IPS-11a (cell line): ENCODE measurements around the gene COQ5.
"Not testable (repeated sequence)": the region's sequence is repeated elsewhere in the genome, so short reads cannot be mapped to it uniquely, and the experiment has no call there.

Experiments used
- H3K4me3 ChIP-seq: one replicate; pipeline ENCODE4 v1.5.1; 2013; ENCODE audit warnings: low read depth, low read length, control low read depth

The COQ5 gene

DNA sequence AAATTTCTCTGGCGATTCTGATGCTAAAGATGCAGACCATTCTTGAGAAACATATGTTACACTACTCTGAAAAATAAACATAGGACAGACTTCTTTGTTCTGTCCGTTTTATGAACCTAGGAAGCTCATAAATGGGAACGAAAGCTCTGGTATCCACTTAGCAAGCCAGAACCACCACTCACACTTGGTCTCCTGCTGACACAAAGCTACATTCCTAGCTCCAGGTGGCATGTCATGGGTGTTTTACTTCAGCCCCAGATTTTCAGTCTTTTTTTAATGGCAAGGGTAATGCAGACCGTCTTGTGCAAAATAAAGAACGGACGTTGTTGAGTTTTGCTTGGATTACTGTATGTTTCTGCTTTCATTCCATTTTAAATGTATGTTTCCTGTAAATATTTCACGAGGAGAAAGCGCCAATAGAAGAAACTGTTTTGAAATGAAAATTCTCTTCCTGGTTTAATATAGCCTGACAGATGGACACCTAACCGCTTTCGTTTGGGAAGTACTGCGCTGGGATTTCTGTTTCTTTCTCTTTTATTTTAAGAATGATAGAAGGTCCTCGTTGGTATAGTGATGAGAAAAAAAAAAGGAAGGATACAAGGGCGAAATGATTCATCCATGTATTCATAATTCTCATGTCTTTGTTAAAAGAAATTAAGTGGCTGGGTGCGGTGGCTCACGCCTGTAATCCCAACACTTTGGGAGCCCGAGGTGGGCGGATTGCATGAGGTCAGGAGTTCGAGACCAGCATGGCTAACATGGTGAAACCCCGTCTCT lies 871 bp upstream of the COQ5 start:
- H3K4me3 ChIP-seq = peak overlapping the region; percentile 99

DNA sequence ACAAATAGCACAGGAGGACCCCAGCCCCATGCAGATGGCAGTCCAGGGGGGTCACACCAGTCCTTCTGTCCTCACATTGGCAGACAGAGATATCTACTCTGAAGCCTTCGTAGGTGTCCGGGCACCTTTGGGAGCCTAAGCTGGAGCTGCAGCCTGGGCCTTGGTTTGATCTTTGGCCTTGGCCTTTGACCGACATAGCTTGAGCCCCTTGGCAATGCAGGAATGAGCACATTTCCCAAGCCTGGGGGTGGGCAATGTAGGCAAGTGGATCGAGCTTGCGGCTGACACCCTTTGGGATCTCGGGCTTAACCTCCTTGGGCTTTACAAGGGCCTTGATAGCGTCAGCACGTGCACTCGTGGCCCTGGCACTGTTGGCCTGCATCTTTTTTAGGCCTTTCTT lies 6.4 kb downstream of the COQ5 start:
- no peak overlapping the region for H3K4me3 ChIP-seq

DNA sequence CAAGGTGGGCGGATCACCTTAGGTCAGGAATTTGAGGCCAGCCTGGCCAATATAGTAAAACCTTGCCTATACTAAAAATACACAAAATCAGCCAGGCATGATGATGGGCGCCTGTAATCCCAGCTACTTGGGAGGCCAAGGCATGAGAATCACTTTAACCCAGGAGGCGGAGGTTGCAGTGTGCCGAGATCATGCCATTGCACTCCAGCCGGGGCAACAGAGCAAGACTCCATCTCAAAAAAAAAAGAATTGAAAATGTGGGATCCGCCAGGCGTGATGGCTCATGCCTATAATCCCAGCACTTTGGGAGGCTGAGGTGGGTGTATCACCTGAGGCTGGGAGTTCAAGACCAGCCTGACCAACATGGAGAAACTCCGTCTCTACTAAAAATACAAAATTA lies 9.6 kb downstream of the COQ5 start:
- not testable (repeated sequence) for H3K4me3 ChIP-seq

DNA sequence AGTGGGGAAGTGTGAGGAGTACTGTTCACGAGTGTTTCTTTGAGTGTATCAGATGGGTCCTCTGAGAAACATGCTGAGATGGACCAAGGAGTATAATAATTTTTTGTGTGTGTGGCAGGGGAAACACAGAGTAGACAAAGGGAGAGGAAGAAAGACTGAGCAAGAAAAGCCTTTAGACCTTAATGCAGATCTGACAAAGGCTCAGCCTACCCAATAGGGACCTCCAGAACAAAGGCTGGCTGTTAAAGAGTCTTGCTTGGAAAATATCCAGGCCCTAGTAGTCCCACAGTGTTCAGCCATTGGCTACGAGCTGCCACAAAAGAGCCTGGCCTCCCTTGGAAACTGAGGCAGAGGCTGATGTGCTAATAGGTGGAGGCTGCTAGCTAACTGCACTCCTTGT lies 13.5 kb downstream of the COQ5 start:
- H3K4me3 ChIP-seq = no peak overlapping the region

DNA sequence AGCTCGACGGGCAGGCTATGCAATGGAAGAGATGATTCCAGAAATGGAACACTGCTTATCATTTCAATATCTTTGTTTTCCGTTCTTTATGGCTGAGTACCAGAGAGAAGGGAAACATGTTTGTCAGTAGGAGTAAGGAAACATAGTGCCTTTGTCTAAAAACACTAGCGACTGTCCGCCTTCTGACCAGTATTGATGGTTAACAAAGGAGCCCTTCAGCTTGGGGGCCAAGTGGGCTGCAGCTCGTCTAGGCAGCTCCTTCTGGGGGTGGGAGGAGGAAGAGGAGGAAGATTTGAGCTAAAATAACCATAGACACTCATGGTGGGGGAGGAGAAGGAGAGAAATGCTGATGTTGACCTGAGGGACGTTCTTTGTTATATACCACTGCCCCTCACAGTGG lies 15.0 kb downstream of the COQ5 start:
- H3K4me3 ChIP-seq = no peak overlapping the region

DNA sequence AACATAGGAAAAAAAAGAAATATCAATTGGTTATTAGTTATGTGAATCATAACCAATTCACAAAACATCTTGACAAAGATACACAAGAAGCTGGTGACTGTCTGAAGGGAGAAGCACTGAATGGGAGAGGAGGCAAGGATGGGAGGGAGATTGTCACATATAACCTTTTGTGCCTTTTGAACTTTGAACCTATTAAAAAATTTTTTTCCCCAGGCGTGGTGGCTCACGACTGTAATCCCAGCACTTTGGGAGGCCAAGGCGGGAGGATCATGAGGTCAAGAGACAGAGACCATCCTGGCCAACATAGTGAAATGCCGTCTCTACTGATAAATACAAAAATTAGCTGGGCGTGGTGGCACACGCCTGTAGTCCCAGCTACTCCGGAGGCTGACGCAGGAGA lies 20.4 kb downstream of the COQ5 start:
- H3K4me3 ChIP-seq = no peak overlapping the region

DNA sequence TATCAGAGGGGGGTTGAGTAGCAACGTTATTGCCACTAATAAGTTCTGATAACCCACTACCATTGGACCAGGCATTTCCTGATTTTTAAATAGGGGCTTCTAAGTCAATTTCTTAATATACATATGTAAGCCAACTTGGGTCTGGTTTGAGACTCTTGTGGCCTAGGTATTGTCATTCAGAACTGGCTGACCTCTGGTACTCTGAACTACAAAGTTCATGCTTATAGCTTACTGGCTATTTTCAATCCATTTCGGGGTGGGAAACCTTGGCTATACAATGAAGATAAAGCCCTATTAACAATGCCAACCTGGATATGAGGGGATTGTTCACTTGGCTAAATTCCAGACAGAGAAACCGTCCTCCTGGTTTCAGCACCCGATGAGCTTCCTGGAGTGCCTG lies 24.4 kb downstream of the COQ5 start:
- H3K4me3 ChIP-seq = no peak overlapping the region

DNA sequence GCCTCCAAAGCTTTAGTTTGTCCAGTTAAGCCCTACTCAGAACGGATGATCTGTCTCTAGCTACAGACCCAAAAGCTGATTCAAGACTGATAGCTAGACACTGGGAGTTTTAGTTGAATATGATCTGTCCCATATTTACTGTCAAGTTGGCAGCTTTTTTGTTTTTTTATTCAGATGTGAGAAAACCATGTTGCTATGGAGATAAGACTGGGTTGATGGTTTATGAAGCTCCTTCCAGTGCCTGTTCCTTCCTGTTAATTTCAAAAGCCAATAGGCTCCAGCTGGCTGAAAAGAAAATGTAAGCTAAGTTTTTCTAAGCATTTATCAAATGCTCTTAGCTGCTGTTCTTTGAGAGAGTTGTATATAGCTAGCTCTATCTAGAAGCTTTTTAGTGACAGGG lies 28.4 kb downstream of the COQ5 start:
- H3K4me3 ChIP-seq = no peak overlapping the region

DNA sequence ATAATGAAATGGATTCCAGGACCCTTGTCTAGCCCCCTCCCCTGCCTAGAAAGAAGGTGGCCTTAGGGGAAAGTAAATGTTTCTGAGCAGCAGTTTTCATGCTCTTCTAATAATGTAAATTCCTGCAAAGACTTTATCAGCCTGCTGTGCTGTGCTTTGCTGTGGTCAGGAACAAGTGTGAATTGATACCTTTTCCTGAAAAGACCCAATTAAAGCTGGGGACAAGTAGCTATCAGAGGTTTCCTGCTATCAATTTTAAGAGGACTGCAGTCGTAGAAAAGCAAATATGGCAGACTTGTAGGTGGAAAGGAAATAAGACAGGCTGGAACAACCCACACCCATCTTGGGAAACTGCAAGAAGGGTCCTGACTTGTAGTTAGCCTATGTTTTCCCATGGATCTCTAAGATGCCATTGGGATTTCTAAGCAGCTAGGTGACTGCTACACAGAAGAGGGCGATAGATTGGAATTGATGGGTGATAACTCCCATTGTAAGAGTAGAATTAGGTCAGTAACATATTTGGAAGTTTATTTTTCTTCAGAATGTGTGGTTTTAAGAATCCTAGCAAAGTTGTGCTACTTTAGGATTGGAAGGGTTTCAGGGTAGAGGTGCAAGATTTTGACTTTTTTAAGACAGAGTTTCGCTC lies 30.0 kb downstream of the COQ5 start:
- H3K4me3 ChIP-seq = no peak overlapping the region

DNA sequence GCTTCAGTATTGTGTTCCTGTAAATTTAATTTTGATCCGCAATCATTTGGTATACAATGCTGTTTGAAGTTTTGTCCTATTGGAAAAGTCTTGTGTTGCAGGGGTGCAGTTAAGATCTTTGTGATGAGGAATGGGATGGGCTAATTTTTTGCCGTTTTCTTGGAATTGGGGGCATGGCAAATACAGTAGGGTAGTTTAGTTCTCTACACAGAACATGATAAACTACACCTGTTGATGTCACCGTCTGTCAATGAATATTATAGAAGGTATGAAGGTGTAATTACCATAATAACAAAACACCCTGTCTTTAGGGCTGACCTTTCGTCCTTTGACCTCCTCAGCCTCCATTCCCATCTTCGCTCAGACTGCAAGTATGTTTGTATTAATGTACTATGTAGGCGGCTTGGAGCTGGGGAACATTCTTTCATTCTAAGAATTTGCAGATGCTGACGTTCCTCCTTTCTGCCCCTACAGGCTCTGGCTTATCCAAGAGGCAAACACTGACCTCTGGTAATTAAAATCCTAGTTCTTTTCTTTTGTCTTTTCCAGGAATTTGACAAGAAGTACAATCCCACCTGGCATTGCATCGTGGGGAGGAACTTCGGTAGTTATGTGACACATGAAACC lies 31.3 kb downstream of the COQ5 start:
- peak overlapping the region; percentile 56 for H3K4me3 ChIP-seq

DNA sequence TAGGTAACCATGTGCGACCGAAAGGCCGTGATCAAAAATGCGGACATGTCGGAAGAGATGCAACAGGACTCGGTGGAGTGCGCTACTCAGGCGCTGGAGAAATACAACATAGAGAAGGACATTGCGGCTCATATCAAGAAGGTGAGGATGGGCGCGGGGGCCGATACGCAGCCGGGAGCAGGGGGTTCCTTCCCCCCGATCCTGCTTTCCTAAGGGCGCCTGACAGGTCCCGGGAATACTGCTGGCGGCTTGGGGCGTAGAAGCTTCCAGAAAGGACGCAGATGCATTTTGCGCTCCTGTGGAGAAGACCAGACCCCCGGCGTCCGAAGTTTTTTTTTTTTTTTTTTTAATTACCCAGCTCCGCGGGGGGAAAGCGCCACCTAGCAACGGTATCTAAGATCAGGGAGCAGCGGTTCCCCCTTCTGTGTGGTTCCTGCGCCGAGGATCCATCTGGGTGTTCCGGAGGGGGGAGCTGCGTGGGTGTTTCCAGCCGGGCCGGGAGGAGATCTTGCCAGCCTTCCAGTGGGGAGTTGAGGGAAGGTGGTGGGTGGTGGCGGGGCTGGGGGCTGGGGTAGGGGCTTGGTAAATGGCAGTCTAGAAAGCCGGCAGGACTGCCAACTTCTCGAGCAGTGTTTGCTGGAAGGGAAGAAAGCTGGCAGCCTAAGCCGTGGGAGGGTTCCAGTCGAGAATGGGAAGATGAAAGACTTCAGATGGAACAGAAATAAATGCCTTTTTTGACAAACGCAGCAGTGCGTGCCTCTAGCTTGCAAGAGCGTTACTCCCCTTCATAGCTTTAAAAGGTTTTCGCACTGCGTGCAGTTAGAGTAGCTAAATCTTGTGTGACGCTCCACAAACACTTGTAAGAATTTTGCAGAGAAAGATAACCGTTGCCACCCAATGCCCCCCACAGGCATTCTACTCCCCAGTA lies 32.3 kb downstream of the COQ5 start:
- H3K4me3 ChIP-seq = peak overlapping the region; percentile 56

DNA sequence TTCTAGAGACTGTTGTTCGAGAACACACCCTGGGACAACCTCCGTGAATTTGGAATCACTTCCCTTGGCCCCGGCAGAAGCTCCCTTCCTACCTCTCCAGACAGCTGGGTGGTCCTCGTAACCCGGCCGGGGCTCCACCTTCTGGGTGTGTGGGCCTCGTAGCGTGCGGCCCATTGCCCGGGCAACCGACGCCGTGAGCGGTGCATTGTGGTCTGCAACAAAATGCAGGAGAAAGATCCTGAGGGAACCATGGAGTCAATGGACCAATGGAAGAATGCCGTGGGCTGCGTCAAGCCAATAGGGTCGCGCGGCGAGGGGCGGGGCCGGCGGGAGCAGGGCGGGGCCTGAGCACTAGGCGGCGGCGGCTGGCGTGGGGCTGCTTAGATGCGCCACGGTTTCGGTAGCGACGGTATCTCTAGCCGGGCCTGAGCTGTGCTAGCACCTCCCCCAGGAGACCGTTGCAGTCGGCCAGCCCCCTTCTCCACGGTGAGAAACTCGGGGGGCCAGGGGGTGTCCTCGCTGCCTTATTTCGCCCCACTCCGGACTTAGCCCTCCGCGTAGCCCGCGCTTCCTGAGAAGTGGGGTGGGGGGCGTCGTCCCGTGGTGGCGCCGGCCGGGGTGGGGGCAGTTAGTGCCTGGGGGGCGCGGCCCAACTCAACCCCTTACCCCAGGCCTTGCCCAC lies 33.1 kb downstream of the COQ5 start, which contains the start of gene DYNLL1:
Gene DYNLL1, plus strand, starts transcription at position 383 of the 682 bp plus-strand sequence. CDS start 309 bp downstream, outside the sequence.
- peak within 1 kb of the TSS; percentile 56 for H3K4me3 ChIP-seq

DNA sequence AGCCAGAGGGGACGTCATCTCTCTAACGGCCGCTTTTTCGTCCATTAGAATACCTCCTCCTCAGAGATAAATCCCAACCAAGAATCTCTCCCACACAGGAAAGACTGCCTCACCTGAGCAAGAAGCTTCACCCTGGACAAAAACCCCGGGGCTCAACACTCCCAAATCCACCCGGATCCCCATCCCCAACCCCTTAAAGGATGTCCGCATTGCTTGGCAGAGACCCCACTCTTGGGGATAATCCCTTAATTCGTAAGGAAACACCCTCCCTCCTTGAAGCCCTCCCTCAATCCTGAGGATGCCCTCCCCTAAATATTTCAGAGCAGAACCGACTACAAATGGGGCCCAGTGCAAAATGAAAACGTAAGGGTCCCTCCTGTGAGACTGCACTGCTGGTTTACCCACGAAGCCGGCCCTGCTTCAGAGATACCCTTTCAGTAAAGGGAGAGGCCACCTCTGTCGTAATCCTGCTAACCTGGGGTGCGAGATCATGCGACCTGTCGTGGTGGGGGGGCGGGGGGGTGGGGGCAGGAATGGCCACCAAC lies 33.7 kb downstream of the COQ5 start:
- peak overlapping the region; percentile 50 for H3K4me3 ChIP-seq

DNA sequence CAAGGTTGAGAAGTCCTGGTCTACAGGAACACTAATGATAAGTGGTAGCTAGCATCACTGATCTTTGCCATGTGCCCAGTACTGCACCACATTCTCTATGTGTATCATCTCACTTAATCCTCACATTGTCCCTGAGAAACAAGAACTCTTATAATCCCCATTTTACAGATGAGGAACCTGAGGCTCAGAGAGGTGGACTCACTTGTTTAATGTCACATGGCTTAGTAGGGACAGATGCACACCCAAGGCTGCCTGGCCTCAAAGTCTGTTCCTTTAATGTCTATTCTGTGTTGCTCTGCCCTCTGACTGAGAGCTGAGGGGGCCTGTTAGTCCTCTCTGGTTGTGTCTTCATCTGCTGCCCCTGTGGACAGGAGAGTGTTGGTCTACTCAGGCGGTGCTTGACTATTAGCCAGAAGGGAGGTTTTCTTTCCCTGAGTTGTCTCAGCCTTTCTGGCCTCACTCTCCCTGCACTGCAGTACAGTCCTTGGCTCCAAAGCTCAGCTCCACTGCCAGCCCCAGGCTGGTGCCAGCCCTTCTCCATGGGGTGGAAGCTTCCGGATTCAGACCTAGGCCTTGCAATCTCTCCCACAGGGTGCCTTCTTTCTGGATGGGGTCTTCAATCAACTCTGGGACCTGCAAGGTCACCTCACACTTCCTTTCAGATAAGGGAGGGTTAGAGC lies 38.0 kb downstream of the COQ5 start:
- no peak overlapping the region for H3K4me3 ChIP-seq

DNA sequence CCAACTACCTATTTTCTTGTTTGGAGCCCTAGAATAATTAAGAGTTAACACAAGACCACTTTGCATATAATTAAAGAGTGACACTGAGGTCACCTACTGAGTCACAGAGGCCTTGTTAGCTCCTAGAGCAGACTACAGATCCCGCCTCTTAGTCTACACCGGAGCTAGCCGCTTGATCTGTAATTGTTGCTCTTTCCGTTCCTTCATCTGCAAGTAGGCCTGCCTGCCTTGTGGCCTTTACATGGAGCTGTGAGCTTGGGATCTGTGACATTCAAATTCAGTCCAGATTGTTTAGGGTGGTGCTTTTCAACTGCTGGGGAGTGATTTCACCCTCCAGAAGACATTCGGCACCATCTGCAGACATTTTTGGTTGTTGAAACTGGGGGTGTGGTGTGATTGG lies 38.6 kb downstream of the COQ5 start:
- no peak overlapping the region for H3K4me3 ChIP-seq

DNA sequence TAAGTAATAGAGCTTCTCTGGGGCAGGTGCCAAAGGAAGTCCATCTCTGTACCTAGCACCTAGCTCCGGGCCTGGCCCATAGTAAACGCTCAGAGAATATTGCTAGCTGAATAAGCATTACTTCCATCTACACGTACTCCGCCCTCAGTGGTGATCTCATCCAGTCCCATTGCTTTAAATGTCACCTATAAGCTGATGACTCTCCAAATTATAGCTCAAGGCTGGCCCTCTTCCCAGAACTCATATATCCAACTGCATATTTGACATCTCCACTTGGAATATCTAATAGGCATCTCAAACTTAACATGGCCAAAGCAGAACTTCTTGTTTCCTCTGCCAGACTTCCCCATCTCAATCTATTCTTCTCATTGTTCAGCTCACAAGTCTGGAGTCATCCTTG lies 39.9 kb downstream of the COQ5 start:
- no peak overlapping the region for H3K4me3 ChIP-seq

DNA sequence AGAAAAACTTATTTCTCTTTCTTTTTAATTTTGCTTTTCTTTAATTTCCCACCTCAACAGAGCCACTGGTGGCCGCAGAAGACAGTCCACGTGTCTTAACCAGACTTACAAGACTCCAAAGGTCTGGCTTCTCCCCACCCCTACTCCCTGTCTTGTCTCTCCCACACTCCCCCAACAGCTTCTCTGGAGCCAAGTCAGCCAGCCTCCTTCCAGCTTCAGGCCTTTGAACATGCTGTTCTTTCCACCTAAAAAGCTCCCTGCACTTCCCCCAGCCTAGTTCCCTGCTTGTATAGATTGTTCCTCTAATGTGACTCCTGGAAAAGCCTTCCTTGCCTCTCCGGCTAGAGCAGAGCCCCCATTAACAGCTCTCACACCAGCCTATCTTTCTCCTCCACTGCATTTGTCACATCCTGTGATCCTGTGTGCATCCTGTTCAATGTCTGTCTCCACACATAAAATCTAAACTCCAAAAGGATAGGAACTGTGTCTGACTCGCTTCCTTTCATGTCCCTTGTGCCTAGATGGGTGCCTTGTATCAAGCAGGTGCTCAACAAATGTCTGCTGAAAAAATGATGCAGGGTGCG lies 40.8 kb downstream of the COQ5 start:
- no peak overlapping the region for H3K4me3 ChIP-seq

DNA sequence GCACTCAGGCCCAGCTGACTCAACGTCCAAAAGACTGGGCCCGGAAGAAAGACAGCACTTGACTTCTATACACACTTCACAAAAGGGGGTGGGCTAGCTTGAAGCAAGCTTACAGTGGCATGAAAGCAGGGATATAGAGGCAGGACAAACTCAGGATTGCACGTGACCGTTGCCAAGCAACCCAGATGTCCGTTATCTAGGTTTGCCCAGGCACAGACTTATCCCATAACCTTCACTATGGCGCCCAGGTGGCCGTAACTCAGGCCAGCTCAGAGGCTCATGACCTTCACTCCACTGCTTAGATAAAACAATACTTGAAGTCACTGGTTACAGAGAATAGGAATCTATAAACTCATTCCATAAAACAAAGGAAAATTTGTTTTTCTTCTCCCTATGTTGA lies 41.4 kb downstream of the COQ5 start:
- not testable (repeated sequence) for H3K4me3 ChIP-seq
